HG02981 (cell line): ENCODE measurements around the gene ABHD14A.
"Not testable (repeated sequence)": the region's sequence is repeated elsewhere in the genome, so short reads cannot be mapped to it uniquely, and the experiment has no call there.

Experiments
- ATAC-seq: cut with Tn5 transposase; IDR thresholded peaks from one replicate; pipeline ENCODE4 v1.9.1; 2021; ENCODE audit warnings: mild to moderate bottlenecking, moderate library complexity; ENCODE audit not compliant: unreplicated experiment

Gene ABHD14A

DNA sequence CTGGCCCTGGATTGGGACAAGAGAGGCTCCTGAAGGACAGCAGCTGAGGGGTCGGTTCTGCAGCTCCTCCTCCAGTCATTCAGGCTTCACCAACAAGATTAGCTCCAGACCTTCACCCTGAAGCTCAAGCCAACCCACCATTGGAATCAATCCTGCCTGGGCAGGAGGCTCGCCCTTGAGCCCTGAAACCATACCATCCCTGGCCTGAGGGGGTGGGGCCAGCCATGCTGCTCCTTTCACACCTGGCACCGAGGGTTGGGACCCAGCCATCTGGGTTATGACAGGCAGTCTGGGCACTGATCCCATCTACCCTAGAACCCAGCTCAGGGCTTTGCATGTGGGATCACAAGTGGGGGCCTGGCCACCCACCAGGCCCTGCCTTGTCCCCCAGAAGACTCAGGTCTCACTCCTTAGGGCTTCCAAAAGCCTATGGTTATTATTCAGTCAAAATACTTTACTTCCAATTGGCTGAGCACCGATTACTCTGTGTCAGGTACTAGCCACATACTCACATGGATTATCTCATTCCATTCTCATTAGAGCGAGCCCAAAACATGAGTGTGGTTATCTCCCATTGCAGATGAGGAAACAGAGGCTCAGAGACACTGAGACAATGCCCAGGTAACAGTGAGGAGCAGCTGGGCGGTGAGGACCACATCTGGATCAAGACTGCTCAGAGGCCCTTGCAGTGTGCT is 4.1 kb upstream of the ABHD14A start:
- ATAC-seq, result no peak

DNA sequence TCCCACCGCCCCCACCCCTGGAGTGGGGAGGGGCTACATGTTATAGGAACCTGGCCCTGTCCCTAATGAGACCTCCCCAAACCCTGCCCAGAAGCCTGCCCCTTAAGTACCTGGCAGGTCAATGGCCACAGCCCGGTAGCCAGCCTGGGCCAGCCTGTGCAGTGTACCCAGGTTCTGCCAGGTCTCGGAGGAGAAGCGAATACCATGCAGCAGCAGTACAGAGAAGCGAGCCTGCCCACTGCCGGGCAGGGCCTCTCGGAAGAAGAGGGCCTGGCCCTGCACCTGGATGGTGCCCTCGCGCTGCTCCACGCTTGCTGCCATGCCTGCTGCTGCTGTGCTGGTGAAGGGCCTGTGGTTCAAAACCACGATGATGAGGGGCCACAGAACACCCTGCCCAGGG is 3.5 kb upstream of the ABHD14A start:
- no peak for ATAC-seq

DNA sequence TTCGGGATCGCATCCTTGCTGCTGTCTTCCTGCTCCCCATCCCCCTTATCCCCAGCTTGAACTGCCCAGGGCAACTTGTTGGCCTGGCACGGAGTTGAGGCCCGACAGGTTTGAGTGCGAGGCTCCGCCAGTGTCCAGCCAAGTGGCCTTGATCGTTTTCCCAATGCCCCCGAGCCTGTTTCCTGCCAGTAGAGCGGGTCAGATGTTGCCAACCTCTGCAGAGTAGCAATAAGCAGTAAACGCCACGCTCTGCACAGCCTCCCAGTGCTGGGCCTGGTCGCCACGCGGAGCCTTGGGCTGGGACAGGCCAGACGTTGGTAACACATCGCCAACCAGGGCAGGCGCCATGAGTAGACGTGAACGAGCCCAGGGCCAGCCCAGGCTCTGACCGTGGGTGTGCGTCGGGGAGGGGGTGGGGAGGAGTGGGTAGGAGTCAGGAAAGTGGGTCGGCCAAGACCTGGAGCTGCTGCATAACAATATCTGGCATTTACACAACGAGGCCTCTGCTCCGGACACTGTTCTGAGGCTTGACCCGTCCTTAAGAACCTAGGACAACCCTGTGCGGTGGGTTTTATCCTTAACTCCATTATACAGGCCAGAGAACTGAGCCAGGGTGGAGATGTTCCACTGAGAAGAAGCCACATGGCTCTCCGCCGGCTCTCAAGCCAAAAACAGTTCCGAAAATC is 444 bp upstream of the ABHD14A start:
- peak; percentile 9 for ATAC-seq

DNA sequence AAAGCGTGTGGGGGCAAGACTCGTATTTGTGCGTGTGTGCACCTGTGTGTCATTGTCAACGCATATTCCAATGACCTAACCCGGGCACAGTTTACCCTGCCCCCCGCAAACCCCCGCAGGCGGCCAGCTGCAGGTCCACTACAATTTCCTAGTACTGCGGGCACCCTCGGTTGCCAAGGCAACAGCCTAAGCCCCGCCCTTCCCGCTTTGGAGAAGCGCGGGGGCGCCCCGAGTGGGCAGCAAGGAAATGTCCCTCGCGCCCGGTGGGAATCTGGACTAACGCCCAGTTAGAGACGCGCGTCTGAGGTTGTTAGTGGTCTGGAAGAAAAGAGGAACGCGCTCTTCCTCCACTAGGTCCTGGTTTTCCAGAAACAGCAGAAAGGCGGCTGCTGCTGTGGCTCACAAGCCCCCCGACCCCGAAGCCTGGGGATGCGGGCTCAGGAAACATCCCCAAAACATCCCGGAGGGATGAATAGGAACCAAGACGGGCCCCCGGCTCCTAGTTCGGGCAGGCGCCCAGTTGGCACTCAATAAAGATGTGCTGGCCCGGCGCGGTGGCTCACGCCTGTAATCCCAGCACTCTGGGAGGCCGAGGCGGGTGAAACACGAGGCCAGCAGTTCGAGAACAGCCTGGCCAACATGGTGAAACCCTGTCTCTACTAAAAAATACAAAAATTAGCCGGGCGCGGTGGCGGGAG is 1.1 kb downstream of the ABHD14A start:
- ATAC-seq, result no peak

DNA sequence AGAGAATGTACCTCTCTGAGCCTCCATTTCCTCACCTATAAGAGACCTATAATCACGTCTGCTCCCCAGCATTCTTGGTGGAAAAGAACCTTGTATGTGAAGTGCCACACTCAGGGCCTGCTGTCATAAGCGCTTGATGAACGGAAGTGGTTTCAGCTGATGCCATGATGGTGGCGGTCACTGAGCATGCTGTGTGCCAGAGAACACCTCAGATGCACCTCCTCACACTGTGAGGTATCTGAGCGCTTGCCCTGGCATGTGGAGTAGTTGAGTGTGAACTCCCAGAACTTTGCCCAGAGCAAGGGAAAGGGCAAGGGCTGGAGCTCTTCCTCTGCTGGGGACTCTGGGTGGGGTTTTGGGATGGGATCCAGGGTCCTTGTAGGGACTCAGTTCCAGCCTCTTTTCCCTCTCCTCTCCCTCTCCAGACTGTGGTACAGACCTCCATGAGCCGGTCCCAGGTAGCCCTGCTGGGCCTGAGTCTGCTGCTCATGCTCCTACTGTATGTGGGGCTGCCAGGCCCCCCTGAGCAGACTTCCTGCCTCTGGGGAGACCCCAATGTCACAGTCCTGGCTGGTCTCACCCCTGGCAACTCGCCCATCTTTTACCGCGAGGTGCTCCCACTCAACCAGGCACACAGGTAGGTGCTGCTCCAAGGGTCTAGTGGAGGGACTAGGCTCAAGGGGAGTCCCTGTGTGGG is 2.7 kb downstream of the ABHD14A start:
- ATAC-seq, result no peak

DNA sequence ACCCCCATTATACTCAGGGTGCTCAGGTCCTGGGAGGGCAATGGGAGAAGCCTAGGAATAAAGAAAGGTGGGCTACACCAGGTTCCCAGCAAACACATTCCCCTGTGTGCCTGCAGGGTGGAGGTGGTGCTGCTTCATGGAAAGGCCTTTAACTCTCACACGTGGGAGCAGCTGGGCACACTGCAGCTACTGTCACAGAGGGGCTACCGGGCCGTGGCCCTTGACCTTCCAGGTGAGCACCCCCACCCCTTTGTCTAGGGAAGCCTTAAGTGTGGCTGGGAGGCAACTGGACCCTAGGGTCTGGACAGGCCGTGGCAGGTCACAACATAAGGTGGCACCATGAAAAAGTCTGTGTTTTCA is 3.3 kb downstream of the ABHD14A start:
- ATAC-seq, result no peak

DNA sequence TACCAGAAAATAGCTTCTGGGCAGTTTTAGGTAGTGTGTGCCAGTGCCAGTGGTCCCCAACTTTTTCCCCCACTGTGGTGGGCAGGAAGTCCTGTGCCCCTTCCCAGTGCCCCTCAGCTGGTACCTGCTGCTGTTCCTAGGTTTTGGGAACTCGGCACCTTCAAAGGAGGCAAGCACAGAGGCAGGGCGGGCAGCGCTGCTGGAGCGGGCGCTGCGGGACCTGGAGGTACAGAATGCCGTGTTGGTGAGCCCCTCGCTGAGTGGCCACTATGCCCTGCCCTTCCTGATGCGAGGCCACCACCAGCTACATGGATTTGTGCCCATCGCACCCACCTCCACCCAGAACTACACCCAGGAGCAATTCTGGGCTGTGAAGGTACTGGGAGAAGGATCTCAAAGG is 5.4 kb downstream of the ABHD14A start:
- ATAC-seq, result no peak

DNA sequence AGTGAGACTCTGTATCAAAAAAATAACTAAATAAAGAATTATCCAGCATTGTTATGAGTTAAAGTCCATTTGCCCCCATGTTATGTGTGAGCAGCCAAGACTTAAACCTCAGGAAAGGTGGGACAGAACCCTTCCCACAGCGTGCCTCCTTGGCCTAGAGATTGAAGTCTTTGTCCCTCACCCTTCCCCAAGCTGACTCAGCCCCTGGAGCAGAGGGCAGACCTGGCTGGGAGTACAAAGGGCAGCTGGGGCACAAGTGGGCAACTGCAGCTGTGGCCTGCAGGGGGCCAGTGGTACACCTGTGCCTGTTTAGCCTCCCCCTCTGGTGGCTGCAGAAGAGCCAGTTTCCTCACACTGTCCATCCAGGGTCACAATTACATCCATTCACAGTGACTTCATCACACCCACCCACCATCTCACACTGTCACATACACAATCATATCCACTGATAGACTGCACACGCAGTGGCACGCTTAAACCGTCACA is 7.5 kb downstream of the ABHD14A start:
- ATAC-seq, result peak; percentile 51

DNA sequence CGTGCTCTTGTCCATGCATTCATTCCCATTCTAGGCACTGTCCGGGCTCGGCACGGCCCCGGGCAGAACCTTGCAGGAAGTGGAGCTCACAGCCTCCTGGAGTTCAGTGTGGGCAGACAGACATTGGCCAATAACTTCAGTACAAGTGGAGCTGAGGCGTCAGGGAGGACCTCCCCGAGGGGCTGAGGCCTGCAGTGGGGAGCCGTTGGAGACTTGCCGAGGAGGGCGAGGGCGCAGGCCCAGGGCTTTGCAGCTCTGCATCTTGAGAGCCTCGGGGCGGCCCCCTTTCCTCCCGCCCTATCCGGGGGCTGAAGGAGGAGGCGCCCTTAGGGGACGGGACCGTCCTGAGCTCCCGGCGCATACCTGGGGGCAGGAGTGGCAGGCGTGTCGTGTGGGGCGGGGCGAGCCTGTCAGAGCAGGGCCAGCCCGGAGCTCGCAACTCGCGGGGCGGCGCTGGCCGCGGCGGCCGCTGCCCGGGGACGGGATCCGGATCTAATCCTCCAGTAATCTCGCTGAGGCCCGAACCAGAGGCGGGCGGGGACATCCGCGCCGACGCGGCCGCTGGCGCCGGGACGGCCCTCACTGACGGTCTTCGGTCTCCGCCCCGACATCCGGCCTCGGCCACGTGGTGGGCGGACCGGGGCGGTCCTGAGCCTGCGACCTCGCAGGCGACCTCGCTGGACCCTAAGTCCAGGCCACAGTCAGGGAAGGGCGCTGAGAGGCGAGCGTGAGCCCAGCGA is 8.1 kb downstream of the ABHD14A start, which contains the start of gene ACY1:
Gene ACY1 (plus strand): TSS at position 698 of the 740 bp plus-strand sequence. CDS start 530 bp downstream, outside the sequence.
- ATAC-seq, result peak; percentile 59

DNA sequence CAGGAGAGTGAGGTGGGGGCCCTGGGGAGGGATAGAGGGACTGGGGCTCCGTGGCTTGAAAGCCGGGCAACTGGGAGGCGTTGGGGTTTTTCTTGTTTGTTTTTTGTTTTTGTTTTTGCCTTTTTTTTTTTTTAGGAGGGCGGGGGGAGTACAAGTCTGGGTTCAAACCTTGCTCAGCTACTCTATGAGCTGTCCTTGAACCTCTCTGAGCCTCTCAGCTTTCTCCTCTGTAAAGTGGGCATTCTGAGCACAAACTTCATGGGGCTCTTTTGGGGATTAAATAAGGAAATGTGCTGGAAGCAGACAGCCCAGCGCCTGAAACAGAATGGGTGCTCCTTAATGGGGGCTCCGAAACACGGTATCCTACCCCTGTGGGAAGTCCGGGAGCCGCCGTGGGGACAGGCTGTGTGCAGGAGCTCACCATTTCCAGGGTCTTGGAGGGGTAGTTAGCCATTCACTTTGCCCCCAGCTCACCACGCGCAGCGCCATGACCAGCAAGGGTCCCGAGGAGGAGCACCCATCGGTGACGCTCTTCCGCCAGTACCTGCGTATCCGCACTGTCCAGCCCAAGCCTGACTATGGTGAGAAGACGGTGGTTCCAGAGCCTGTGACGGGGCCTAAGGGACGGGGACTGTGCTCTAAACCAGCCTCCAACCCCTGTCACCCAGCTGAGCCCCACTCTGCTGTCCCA is 8.9 kb downstream of the ABHD14A start:
- no peak for ATAC-seq

DNA sequence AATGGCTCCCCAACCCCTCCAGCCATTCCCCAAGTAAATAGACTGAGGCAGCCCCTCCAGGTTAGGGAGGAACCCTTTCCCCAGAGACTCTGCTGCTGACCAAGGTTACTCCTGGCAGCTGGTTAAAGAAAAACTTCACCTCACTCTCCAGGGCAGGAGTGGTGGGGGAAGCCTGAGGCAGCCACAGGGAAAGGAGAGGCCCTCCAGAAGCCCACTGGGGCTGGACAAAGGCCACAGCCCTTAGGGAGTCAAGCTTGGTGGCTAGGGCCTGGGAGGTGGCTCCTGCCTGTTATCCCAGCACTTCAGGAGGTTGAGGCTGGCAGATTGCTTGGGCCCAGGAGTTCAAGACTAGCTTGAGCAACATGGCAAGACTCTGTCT is 9.4 kb downstream of the ABHD14A start:
- ATAC-seq, result no peak

DNA sequence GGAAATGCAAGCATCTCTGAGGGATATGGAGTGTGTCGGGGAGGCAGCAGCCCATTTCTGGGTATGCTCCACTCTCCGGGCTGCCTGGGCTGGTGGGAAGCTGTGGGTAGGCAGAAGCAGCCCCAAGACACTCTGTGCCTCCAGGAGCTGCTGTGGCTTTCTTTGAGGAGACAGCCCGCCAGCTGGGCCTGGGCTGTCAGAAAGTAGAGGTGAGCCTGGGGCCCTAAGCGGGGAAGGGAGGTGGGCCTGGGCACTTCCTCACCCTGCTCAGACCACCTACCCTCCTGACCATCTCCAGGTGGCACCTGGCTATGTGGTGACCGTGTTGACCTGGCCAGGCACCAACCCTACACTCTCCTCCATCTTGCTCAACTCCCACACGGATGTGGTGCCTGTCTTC is 10.2 kb downstream of the ABHD14A start:
- no peak for ATAC-seq

DNA sequence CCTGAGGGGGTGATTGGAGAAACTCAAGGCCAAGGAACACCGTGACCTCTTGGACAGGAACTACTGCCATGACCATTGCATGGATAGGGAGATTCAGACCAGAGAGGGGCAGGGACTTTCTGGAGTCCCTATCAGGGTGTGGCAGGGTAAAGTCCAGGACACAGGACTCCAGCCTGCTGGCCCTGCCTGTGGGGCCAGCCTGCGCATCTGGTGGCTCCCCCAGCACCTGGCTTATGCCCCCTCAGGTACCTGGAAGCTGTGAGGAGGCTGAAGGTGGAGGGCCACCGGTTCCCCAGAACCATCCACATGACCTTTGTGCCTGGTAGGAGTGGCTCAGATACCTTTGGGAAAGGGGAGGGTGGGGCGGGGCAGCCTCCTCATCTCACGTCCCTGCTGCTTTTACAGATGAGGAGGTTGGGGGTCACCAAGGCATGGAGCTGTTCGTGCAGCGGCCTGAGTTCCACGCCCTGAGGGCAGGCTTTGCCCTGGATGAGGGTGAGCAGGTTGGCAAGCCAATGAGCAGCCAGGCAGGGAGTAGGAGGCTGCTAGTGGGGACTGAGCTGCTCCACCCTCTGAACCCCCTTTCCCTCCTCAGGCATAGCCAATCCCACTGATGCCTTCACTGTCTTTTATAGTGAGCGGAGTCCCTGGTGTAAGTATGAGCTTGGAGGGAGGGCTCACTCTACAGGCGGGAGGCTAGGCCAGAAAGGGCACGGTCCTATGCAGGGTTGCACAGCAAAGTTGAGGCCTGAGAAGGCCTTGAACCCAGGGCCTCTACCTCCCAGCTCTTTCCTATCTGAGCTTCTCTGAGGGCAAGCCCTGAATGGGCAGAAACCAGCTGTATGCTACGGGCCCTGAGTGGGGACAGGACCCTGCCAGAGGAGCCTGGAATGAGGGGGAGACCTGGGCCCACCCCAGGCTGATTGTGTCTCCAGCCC is 11.4 kb downstream of the ABHD14A start:
- ATAC-seq, result no peak

DNA sequence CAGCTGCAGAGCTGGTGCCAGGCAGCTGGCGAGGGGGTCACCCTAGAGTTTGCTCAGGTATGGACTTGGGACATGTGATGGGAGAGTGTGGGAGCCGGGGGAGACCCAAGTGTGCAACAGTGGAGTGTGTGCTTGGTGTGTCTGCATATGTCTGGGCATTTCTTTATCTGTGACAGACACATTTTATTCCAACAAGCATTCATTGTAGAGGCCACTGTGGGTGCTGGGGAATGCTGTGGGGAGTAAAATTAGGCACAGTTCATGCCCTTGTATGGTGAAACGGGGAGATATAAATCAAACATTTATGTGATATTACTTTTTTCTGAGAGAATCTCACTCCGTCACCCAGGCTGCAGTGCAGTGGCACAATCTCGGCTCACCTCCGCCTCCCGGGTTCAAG is 12.7 kb downstream of the ABHD14A start:
- ATAC-seq, result no peak

DNA sequence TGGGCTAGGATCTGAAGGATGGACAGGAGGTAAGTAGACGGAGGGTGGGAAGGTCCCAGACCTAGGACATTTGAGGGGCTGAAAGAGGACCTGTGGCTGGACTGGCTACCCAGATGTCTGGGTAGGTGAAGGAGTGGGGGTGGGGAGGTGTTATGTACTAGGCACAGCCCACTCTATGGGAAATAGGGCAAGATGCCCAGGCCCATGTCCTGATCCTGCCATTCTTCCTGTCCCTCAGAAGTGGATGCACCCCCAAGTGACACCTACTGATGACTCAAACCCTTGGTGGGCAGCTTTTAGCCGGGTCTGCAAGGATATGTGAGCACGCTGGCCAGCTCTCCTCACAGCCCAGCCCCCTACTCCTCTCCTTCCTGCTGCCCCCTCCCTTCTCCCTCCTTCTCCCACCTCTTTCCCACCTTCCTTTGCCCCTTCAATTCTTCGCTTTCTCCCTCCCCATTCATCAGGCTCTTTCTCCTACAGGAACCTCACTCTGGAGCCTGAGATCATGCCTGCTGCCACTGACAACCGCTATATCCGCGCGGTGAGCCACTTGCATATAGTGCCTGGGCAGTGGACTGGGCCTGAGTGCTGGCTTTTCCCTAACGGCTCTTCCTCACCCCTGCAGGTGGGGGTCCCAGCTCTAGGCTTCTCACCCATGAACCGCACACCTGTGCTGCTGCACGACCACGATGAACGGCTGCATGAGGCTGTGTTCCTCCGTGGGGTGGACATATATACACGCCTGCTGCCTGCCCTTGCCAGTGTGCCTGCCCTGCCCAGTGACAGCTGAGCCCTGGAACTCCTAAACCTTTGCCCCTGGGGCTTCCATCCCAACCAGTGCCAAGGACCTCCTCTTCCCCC is 13.7 kb downstream of the ABHD14A start:
- no peak for ATAC-seq

DNA sequence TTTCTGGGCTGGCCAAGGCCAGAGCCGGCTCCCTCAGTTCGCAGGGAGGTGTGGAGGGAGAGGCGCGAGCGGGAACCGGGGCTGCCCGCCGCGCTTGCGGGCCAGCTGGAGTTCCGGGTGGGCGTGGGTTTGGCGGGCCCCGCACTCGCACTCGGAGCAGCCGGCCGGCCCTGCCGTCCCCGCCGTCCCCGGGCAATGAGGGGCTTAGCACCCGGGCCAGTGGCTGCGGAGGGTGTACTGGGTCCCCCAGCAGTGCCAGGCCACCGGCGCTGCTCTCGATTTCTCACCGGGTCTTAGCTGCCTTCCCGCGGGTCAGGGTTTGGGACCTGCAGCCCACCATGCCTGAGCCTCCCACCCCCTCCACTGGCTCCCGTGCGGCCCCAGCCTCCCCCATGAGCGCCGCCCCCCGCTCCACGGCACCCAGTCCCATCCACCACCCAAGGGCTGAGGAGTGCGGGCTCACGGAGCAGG is 15.7 kb downstream of the ABHD14A start:
- not testable (repeated sequence) for ATAC-seq

DNA sequence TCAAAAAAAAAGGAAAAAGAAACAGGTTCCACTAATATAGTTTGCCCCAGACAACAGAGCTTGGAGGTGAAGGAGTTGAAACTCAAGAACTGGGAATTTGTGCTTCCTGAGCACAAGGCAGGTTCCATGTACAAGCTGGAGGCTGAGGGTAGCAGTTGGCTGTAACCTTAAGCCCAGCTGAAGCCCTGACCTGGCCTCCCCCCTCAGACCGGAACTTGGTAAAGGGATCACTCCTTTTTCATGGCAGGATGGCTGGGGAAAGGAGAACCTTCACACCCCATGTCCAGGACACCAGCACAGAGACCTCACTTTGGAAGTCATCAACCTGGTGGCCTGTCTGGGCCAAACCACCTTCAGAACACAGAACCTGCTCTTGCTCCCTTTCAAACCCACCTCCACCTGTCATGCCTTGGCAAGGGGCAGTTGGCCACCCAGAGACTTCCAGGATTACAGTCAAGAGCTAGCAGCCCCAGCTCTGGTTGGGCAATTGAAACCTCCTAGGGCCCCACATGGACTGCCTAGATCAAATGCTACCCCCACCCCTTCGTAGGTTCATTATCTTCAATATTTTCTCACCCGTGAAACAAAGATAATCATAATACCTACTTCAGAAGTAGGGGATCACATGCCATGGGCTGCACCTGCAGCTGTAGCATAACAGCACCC is 17.3 kb downstream of the ABHD14A start:
- no peak for ATAC-seq
